Tibial nerve (tissue), 3 donors: Measurements from ENCODE around the gene CHST10.

Source experiments
- POLR2A ChIP-seq, 2 donors: fragments of 450-650 bp; IDR thresholded peaks; one replicate each; pipeline ENCODE4 v1.6.1; 2017; ENCODE audit warnings: antibody characterized with exemption in 2 of 2, mild to moderate bottlenecking in 2 of 2, moderate library complexity in 2 of 2
- TF ChIP-seq, protein P1 (sequence below), 5 experiments: fragments of 200-600 bp in 3 of 5; fragments of 450-650 bp in 2 of 5; sonication (generic) in 3 of 5; IDR thresholded peaks; one replicate each; pipeline ENCODE4 v1.5.1; 2016 to 2019; ENCODE audit warnings: antibody characterized with exemption in 5 of 5, mild to moderate bottlenecking in 3 of 5, moderate library complexity in 2 of 5

DNA sequence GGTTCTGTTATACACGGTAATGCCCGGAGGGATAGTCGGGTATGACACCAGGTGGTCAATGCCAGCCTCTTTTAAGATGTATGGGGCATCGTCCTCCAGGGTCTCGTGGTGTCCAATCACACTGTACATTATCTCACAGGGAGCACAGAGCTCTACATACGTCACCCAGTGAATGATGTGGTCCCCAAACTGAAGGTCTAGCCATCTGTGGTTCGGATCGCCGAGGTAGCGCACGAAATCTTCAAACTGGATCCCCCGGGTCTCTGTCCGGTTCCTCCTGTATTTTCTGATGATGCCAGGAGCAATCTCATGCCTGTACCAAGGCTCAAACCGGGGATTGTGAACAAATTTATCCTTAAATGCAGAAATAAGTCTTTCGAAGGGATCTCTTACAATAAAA is 24.1 kb downstream of the CHST10 start:
- TF ChIP-seq, protein P1, sequence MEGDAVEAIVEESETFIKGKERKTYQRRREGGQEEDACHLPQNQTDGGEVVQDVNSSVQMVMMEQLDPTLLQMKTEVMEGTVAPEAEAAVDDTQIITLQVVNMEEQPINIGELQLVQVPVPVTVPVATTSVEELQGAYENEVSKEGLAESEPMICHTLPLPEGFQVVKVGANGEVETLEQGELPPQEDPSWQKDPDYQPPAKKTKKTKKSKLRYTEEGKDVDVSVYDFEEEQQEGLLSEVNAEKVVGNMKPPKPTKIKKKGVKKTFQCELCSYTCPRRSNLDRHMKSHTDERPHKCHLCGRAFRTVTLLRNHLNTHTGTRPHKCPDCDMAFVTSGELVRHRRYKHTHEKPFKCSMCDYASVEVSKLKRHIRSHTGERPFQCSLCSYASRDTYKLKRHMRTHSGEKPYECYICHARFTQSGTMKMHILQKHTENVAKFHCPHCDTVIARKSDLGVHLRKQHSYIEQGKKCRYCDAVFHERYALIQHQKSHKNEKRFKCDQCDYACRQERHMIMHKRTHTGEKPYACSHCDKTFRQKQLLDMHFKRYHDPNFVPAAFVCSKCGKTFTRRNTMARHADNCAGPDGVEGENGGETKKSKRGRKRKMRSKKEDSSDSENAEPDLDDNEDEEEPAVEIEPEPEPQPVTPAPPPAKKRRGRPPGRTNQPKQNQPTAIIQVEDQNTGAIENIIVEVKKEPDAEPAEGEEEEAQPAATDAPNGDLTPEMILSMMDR (IDR thresholded peaks at IDR 0.05) = no peak
- TF ChIP-seq POLR2A (IDR thresholded peaks at IDR 0.05) = no peak
